Mesenchymal stem cell (in vitro differentiated cells and primary cell): ENCODE results near the gene CACFD1.
A peak's percentile ranks its signal among the peaks of the same experiment; 100 is the strongest.

Experiments
- DNase-seq: peaks from one replicate; pipeline ENCODE4 v3.0.0-alpha.2; 2013
- H2AFZ ChIP-seq: one replicate; pipeline ENCODE4 v1.6.1; 2013; ENCODE audit warnings: low read depth, mild to moderate bottlenecking, control low read depth, inconsistent platforms, low read length, moderate library complexity
- H2AK5ac ChIP-seq: 2 replicates; pipeline ENCODE4 v1.6.1; 2013; ENCODE audit warnings: low read length, moderate library complexity, mild to moderate bottlenecking, inconsistent platforms; ENCODE audit not compliant: severe bottlenecking
- H2BK120ac ChIP-seq: one replicate; pipeline ENCODE4 v1.6.1; 2013; ENCODE audit warnings: low read depth, mild to moderate bottlenecking, inconsistent platforms, low read length, moderate library complexity
- H2BK12ac ChIP-seq, 2 experiments: one replicate each; pipeline ENCODE4 v1.6.1; 2013; ENCODE audit warnings: inconsistent platforms in 2 of 2, low read length in 2 of 2, mild to moderate bottlenecking in 2 of 2, moderate library complexity in 2 of 2, control low read depth in 1 of 2
- H2BK15ac ChIP-seq: one replicate; pipeline ENCODE4 v1.6.1; 2013; ENCODE audit warnings: mild to moderate bottlenecking, low read depth, inconsistent platforms; ENCODE audit not compliant: poor library complexity, severe bottlenecking
- H2BK5ac ChIP-seq: 2 replicates; pipeline ENCODE4 v1.6.1; 2013; ENCODE audit warnings: low read depth, mild to moderate bottlenecking, low read length, control low read depth, inconsistent platforms; ENCODE audit not compliant: poor library complexity, severe bottlenecking
- H3K14ac ChIP-seq, 2 experiments: one replicate each; pipeline ENCODE4 v1.6.1; 2013; ENCODE audit warnings: inconsistent platforms in 2 of 2, low read length in 2 of 2, control low read depth in 1 of 2, mild to moderate bottlenecking in 1 of 2, moderate library complexity in 1 of 2
- H3K18ac ChIP-seq, 2 experiments: one replicate each; pipeline ENCODE4 v1.6.1; 2013; ENCODE audit warnings: inconsistent platforms in 2 of 2, low read length in 2 of 2, control low read depth in 1 of 2, low read depth in 1 of 2, mild to moderate bottlenecking in 1 of 2
- H3K23ac ChIP-seq, 2 experiments: one replicate each; pipeline ENCODE4 v1.6.1; 2013; ENCODE audit warnings: inconsistent platforms in 2 of 2, low read length in 2 of 2, mild to moderate bottlenecking in 2 of 2, moderate library complexity in 2 of 2, control low read depth in 1 of 2
- H3K27ac ChIP-seq: 2 replicates; pipeline ENCODE4 v1.5.1; 2013; ENCODE audit warnings: mild to moderate bottlenecking, moderate library complexity, low read length, control low read depth, inconsistent platforms; ENCODE audit not compliant: poor library complexity, severe bottlenecking
- H3K27me3 ChIP-seq, 2 experiments: 2 replicates each; pipeline versions ENCODE4 v1.6.1 to v1.7.0; 2013; ENCODE audit warnings: low read length in 2 of 2, mild to moderate bottlenecking in 2 of 2, moderate library complexity in 2 of 2, control low read depth in 1 of 2, inconsistent platforms in 1 of 2; ENCODE audit not compliant: control insufficient read depth in 1 of 2, insufficient read depth in 1 of 2
- H3K36me3 ChIP-seq, 2 experiments: 2 replicates each; pipeline versions ENCODE4 v1.6.1 to v1.7.0; 2013; ENCODE audit warnings: low read length in 2 of 2, control low read depth in 1 of 2, inconsistent platforms in 1 of 2, low read depth in 1 of 2, mild to moderate bottlenecking in 1 of 2; ENCODE audit not compliant: insufficient read depth in 2 of 2, control insufficient read depth in 1 of 2
- H3K4ac ChIP-seq, 2 experiments: one replicate each; pipeline ENCODE4 v1.6.1; 2013; ENCODE audit warnings: inconsistent platforms in 2 of 2, low read length in 2 of 2, mild to moderate bottlenecking in 2 of 2, moderate library complexity in 2 of 2, control low read depth in 1 of 2, low read depth in 1 of 2
- H3K4me1 ChIP-seq: 2 replicates; pipeline ENCODE4 v1.6.1; 2013; ENCODE audit warnings: low read depth, low read length, control low read depth; ENCODE audit not compliant: control insufficient read depth, insufficient read depth
- H3K4me2 ChIP-seq: 2 replicates; pipeline ENCODE4 v1.6.1; 2013; ENCODE audit warnings: low read length, mild to moderate bottlenecking, inconsistent platforms; ENCODE audit not compliant: poor library complexity, severe bottlenecking
- H3K4me3 ChIP-seq, 2 experiments: 2 replicates each; pipeline versions ENCODE4 v1.5.1 to v1.7.0; 2013; ENCODE audit warnings: low read length in 2 of 2, mild to moderate bottlenecking in 2 of 2, control low read depth in 1 of 2, low read depth in 1 of 2; ENCODE audit not compliant: insufficient read depth in 1 of 2
- H3K79me1 ChIP-seq: replicated peaks from 2 replicates; pipeline ENCODE4 v1.6.1; 2013; ENCODE audit warnings: mild to moderate bottlenecking, control low read depth, low read length, inconsistent platforms; ENCODE audit not compliant: poor library complexity, severe bottlenecking
- H3K9ac ChIP-seq: 2 replicates; pipeline ENCODE4 v1.7.0; 2013; ENCODE audit warnings: mild to moderate bottlenecking, low read length, moderate library complexity
- H3K9me3 ChIP-seq: 2 replicates; pipeline ENCODE4 v1.7.0; 2013; ENCODE audit warnings: mild to moderate bottlenecking, low read length; ENCODE audit not compliant: control insufficient read depth
- H4K8ac ChIP-seq: one replicate; pipeline ENCODE4 v1.6.1; 2013; ENCODE audit warnings: inconsistent platforms, mild to moderate bottlenecking, low read length, moderate library complexity
- H4K91ac ChIP-seq: one replicate; pipeline ENCODE4 v1.6.1; 2013; ENCODE audit warnings: mild to moderate bottlenecking, low read length, inconsistent platforms
- WGBS: methylation state at CpG from one replicate; pipeline ENCODE4 v1.1.7; 2013; ENCODE audit warnings: mixed read lengths; 5-methylcytosine and 5-hydroxymethylcytosine counted together

The CACFD1 gene

GRCh38 chr9:133468374-133468773 is 8.6 kb downstream of the CACFD1 start:
- no peak overlapping the region for H3K27ac ChIP-seq
- H3K9ac ChIP-seq: no peak overlapping the region
- no peak overlapping the region for H2BK120ac ChIP-seq
- H3K79me1 ChIP-seq: peaks cover 12% of the 10 kb centered on the region
- H2BK12ac ChIP-seq: no peak overlapping the region
- no peak overlapping the region for H2AK5ac ChIP-seq
- H2BK5ac ChIP-seq: no peak overlapping the region
- H3K18ac ChIP-seq: no peak overlapping the region
- no peaks in the 10 kb centered on the region for H3K9me3 ChIP-seq
- WGBS: 94% methylated on average over 11 of the region's 11 CpGs
- H3K36me3 ChIP-seq: peaks cover 26 to 80% of the 10 kb centered on the region in 2 experiments
- peaks cover 5% of the 10 kb centered on the region for H3K4me1 ChIP-seq
- H2BK15ac ChIP-seq: no peak overlapping the region
- no peak overlapping the region for H3K4me3 ChIP-seq
- no peak overlapping the region for H4K8ac ChIP-seq
- no peak overlapping the region for H4K91ac ChIP-seq
- no peak overlapping the region for H3K4ac ChIP-seq
- no peak overlapping the region for H3K4me2 ChIP-seq
- no peak overlapping the region for H3K23ac ChIP-seq
- H3K14ac ChIP-seq: no peak overlapping the region
- H2AFZ ChIP-seq: peak overlapping the region; percentile 18
- no peak for DNase-seq
- H3K27me3 ChIP-seq: no peaks in the 10 kb centered on the region

DNA sequence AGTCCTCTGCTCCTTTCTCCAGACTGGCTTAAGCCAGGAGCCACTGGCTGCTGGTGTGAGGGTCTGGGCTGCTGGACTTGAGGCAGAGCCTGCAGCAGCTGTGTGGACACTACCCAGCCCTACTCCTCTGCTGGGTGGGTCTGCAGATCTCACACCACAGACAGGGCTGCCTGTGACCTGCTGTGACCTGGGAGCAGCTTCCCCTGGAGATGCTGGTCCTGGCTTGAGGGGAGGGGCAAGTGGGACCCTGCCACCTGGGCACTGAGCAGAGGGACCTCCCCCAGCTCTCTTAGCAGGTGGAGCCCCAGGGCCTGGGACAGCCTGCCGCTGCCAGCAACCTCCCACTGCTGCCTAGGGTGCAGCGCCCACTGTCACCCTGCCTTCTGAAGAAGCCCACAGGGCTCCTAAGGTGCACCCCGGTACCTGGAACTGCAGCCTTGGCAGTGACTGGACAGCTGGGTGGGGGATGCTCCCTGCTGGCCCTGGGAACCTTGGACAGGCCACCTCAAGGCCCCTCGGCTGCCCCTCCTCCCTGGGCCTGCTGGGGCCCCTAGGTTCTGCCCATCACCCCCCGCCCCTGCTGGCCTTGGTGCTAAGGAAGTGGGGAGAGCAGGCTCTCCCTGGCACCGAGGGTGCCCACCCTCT is 9.1 kb downstream of the CACFD1 start:
- Histone ChIP-seq H3K79me1 (peaks cover 11% of the 10 kb centered on the region), H3K14ac (no peak overlapping the region), H2AK5ac (no peak overlapping the region), H2AFZ (no peak overlapping the region), H4K8ac (peak overlapping the region; percentile 47), H3K27ac (no peak overlapping the region), H3K18ac (no peak overlapping the region), H4K91ac (peak overlapping the region; percentile 41), H3K4me1 (peaks cover 5% of the 10 kb centered on the region), H2BK15ac (no peak overlapping the region), H2BK5ac (no peak overlapping the region), H3K23ac (no peak overlapping the region), H3K27me3 (no peaks in the 10 kb centered on the region), H3K4ac (no peak overlapping the region), H2BK12ac (no peak overlapping the region), H3K9ac (no peak overlapping the region), H2BK120ac (no peak overlapping the region), H3K36me3 (peaks cover 31 to 80% of the 10 kb centered on the region in 2 experiments), H3K4me3 (no peak overlapping the region), H3K9me3 (no peaks in the 10 kb centered on the region), H3K4me2 (no peak overlapping the region)
- no peak for DNase-seq
- WGBS: 92% methylated on average over 6 of the region's 6 CpGs

DNA sequence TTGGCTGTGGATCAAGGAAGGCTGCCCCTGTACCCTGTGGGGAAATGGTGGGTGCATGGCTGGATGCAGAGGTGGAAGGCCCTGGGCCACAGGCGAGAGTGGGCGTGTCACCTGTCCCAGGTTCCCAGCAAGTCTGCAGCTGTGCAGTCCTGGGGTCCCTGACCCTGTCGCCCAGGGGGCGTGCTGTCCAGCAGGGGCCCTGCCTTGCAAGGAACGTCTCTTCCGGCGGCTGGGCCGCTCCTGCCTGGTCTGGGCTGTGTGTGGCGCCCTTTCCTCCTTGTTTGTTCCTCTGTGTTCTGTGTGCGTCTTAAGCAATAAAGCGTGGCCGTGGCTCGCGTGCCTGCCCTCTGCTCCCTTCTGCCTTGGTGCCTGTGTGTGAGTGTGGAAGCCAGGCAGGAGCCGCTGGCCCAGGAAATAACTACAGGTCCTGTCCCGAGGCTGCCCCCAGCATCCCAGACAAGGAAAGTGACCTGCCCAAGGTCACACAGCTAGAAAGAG is 10.7 kb downstream of the CACFD1 start:
- Histone ChIP-seq H2BK120ac (no peak overlapping the region), H3K4ac (no peak overlapping the region), H2BK5ac (no peak overlapping the region), H2BK15ac (no peak overlapping the region), H3K9ac (no peak overlapping the region), H3K14ac (no peak overlapping the region), H3K27me3 (no peaks in the 10 kb centered on the region), H3K23ac (no peak overlapping the region), H3K79me1 (peaks cover 9% of the 10 kb centered on the region), H4K8ac (peak overlapping the region; percentile 10), H2BK12ac (no peak overlapping the region), H3K18ac (peak overlapping the region in 1 of 2 experiments; percentile 43), H2AFZ (no peak overlapping the region), H3K27ac (no peak overlapping the region), H2AK5ac (no peak overlapping the region), H3K4me1 (peaks cover 5% of the 10 kb centered on the region), H3K4me2 (no peak overlapping the region), H3K9me3 (no peaks in the 10 kb centered on the region), H4K91ac (no peak overlapping the region), H3K36me3 (peaks cover 43 to 79% of the 10 kb centered on the region in 2 experiments), H3K4me3 (no peak overlapping the region)
- 73% methylated on average over 15 of the region's 16 CpGs for WGBS
- DNase-seq: no peak

- no peak overlapping the region for H3K14ac ChIP-seq
- 92% methylated on average over 7 of the region's 7 CpGs for WGBS
- H3K27ac ChIP-seq: no peak overlapping the region
- no peak overlapping the region for H3K4me2 ChIP-seq
- H3K23ac ChIP-seq: no peak overlapping the region
- peaks cover 43 to 83% of the 10 kb centered on the region in 2 experiments for H3K36me3 ChIP-seq
- H3K18ac ChIP-seq: no peak overlapping the region
- H4K8ac ChIP-seq: peak overlapping the region; percentile 10
- no peak overlapping the region for H3K9ac ChIP-seq
- no peak overlapping the region for H2AK5ac ChIP-seq
- no peak overlapping the region for H2BK12ac ChIP-seq
- H3K4ac ChIP-seq: no peak overlapping the region
- peaks cover 11% of the 10 kb centered on the region for H3K79me1 ChIP-seq
- no peak overlapping the region for H2AFZ ChIP-seq
- no peak for DNase-seq
- H2BK120ac ChIP-seq: no peak overlapping the region
- H3K4me1 ChIP-seq: peaks cover 5% of the 10 kb centered on the region
- H3K4me3 ChIP-seq: no peak overlapping the region
- no peak overlapping the region for H4K91ac ChIP-seq
- H3K9me3 ChIP-seq: no peaks in the 10 kb centered on the region
- no peak overlapping the region for H2BK5ac ChIP-seq
- H3K27me3 ChIP-seq: no peaks in the 10 kb centered on the region
- H2BK15ac ChIP-seq: no peak overlapping the region
These were observed 11.2 kb downstream of the CACFD1 start for GRCh38 chr9:133470988-133471387.
